IMR-90 (cell line): Measurements from ENCODE around the gene GPR3. TPM values are rescaled to one million over a fixed set of nuclear protein-coding genes. Genes with fewer than 3 reads are reported as not detected.

ENCODE experiments used
- ATAC-seq: fragments of 200-7000 bp; cut with Tn5 transposase; 2 replicates; pipeline ENCODE4 v1.9.1; 2020; ENCODE audit warnings: low read depth, mild to moderate bottlenecking, moderate library complexity
- BruUV-seq: library from RNA; stranded (reverse); fragments of 400-500 nt; replicated peaks from 2 replicates; lab custom pipeline; 2021; lab: Mats Ljungman, UMichigan
- CTCF ChIA-PET: fragments of 300-600 bp; formaldehyde crosslinking; extraction: SDS; loops from one replicate; lab custom pipeline; 2021; ENCODE audit warnings: antibody characterized with exemption; lab: Yijun Ruan, JAX
- POLR2A ChIA-PET: fragments of 300-600 bp; sonication (Branson Sonifier 250); formaldehyde crosslinking; loops from one replicate; lab custom pipeline; 2022; ENCODE audit warnings: antibody characterized with exemption; ENCODE audit not compliant: unreplicated experiment; lab: Charles Lee
- DNase-seq: peaks from one replicate; pipeline ENCODE4 v3.0.0; 2013
- H2AFZ ChIP-seq: replicated peaks from 2 replicates; pipeline ENCODE3; 2013; ENCODE audit warnings: low read length, mild to moderate bottlenecking; ENCODE audit not compliant: poor library complexity
- H2AK5ac ChIP-seq: 2 replicates; pipeline ENCODE4 v1.6.1; 2013; ENCODE audit warnings: low read depth, low read length, inconsistent platforms
- H2AK9ac ChIP-seq: replicated peaks from 2 replicates; pipeline ENCODE3; 2013; ENCODE audit warnings: mild to moderate bottlenecking, low read depth, low read length, moderate library complexity; ENCODE audit not compliant: poor library complexity
- H2BK120ac ChIP-seq: 2 replicates; pipeline ENCODE4 v1.6.1; 2013; ENCODE audit warnings: low read depth, low read length, inconsistent platforms
- H2BK15ac ChIP-seq: 3 replicates; pipeline ENCODE4 v1.6.1; 2013; ENCODE audit warnings: low read depth, low read length, inconsistent platforms
- H2BK20ac ChIP-seq: 2 replicates; pipeline ENCODE4 v1.6.1; 2013; ENCODE audit warnings: low read depth, mild to moderate bottlenecking, inconsistent platforms, low read length, moderate library complexity
- H2BK5ac ChIP-seq: 2 replicates; pipeline ENCODE4 v1.6.1; 2013; ENCODE audit warnings: mild to moderate bottlenecking, low read depth, low read length, inconsistent platforms; ENCODE audit not compliant: poor library complexity, severe bottlenecking
- H3K14ac ChIP-seq: replicated peaks from 2 replicates; pipeline ENCODE4 v1.6.1; 2013; ENCODE audit warnings: low read depth, low read length, inconsistent platforms
- H3K18ac ChIP-seq: 2 replicates; pipeline ENCODE4 v1.6.1; 2013; ENCODE audit warnings: low read depth, low read length, control low read depth
- H3K23ac ChIP-seq: 2 replicates; pipeline ENCODE4 v1.6.1; 2013; ENCODE audit warnings: low read depth, low read length, inconsistent platforms
- H3K27ac ChIP-seq: 2 replicates; pipeline ENCODE4 v1.5.1; 2013; ENCODE audit warnings: mild to moderate bottlenecking, control low read depth, low read length; ENCODE audit not compliant: insufficient read depth
- H3K27me3 ChIP-seq: 2 replicates; pipeline ENCODE4 v1.6.1; 2013; ENCODE audit warnings: low read length; ENCODE audit not compliant: control insufficient read depth, insufficient read depth
- H3K36me3 ChIP-seq: 2 replicates; pipeline ENCODE4 v1.6.1; 2013; ENCODE audit warnings: low read length, mixed read lengths; ENCODE audit not compliant: control insufficient read depth, insufficient read depth
- H3K4ac ChIP-seq: 2 replicates; pipeline ENCODE4 v1.6.1; 2013; ENCODE audit warnings: low read depth, low read length, inconsistent platforms
- H3K4me1 ChIP-seq: 2 replicates; pipeline ENCODE4 v1.6.1; 2013; ENCODE audit warnings: low read length, mixed read lengths; ENCODE audit not compliant: control insufficient read depth, insufficient read depth
- H3K4me2 ChIP-seq: 2 replicates; pipeline ENCODE4 v1.6.1; 2013; ENCODE audit warnings: low read depth, mild to moderate bottlenecking, control low read depth, low read length, moderate library complexity
- H3K4me3 ChIP-seq: 2 replicates; pipeline ENCODE4 v1.5.1; 2013; ENCODE audit warnings: low read depth, mild to moderate bottlenecking, control low read depth, low read length, moderate library complexity; ENCODE audit not compliant: insufficient read depth
- H3K56ac ChIP-seq: 2 replicates; pipeline ENCODE4 v1.6.1; 2013; ENCODE audit warnings: low read length, inconsistent platforms; ENCODE audit not compliant: insufficient read depth; ENCODE audit errors: extremely low read depth
- H3K79me1 ChIP-seq, 2 experiments: 2 replicates each; pipeline ENCODE4 v1.6.1; 2013; ENCODE audit warnings: low read length in 2 of 2, inconsistent platforms in 1 of 2, low read depth in 1 of 2
- H3K9ac ChIP-seq: 2 replicates; pipeline ENCODE4 v1.6.1; 2013; ENCODE audit warnings: low read depth, low read length, control low read depth
- H3K9me1 ChIP-seq: 2 replicates; pipeline ENCODE4 v1.6.1; 2013; ENCODE audit warnings: low read length, inconsistent platforms; ENCODE audit not compliant: insufficient read depth
- H3K9me3 ChIP-seq: 2 replicates; pipeline ENCODE4 v1.6.1; 2013; ENCODE audit warnings: low read length; ENCODE audit not compliant: control insufficient read depth, insufficient read depth
- H4K20me1 ChIP-seq: 2 replicates; pipeline ENCODE4 v1.6.1; 2013; ENCODE audit warnings: low read length, inconsistent platforms; ENCODE audit not compliant: insufficient read depth
- H4K5ac ChIP-seq: 2 replicates; pipeline ENCODE4 v1.6.1; 2013; ENCODE audit warnings: mild to moderate bottlenecking, low read depth, low read length, control low read depth
- H4K8ac ChIP-seq, 2 experiments: 2 replicates each; pipeline ENCODE4 v1.6.1; 2013; ENCODE audit warnings: low read depth in 2 of 2, low read length in 2 of 2, control low read depth in 1 of 2, inconsistent platforms in 1 of 2
- H4K91ac ChIP-seq: 2 replicates; pipeline ENCODE4 v1.6.1; 2013; ENCODE audit warnings: low read depth, low read length, inconsistent platforms; ENCODE audit not compliant: insufficient read depth
- BHLHE40 ChIP-seq: fragments of 150-350 bp; IDR thresholded peaks from 2 replicates; pipeline ENCODE4 v1.6.1; 2016; ENCODE audit warnings: mild to moderate bottlenecking, low read depth, low read length
- ELK1 ChIP-seq: fragments of 150-350 bp; IDR thresholded peaks from 2 replicates; pipeline ENCODE4 v1.6.1; 2016; ENCODE audit warnings: low read depth, mild to moderate bottlenecking, low read length, moderate library complexity, borderline replicate concordance
- MAZ ChIP-seq: IDR thresholded peaks from 2 replicates; pipeline ENCODE4 v1.6.1; 2012; ENCODE audit warnings: low read depth, mild to moderate bottlenecking, low read length, improper control_type of control experiment, moderate library complexity, borderline replicate concordance
- MXI1 ChIP-seq: IDR thresholded peaks from 2 replicates; pipeline ENCODE4 v1.6.1; 2012; ENCODE audit warnings: low read depth, mild to moderate bottlenecking, low read length, moderate library complexity, borderline replicate concordance
- POLR2A ChIP-seq: IDR thresholded peaks from 2 replicates; pipeline ENCODE4 v1.6.1; 2012; ENCODE audit warnings: mild to moderate bottlenecking, low read depth, low read length
- RAD21 ChIP-seq: IDR thresholded peaks from 2 replicates; pipeline ENCODE4 v1.6.1; 2012; ENCODE audit warnings: low read length, improper control_type of control experiment
- RCOR1 ChIP-seq: IDR thresholded peaks from 2 replicates; pipeline ENCODE4 v1.6.1; 2012; ENCODE audit warnings: mild to moderate bottlenecking, low read length, improper control_type of control experiment; ENCODE audit not compliant: insufficient replicate concordance
- RFX5 ChIP-seq: IDR thresholded peaks from 2 replicates; pipeline ENCODE4 v1.8.0; 2012; ENCODE audit warnings: low read depth, mild to moderate bottlenecking, low read length, moderate library complexity
- SMC3 ChIP-seq: fragments of 150-350 bp; IDR thresholded peaks from 2 replicates; pipeline ENCODE4 v1.6.1; 2016; ENCODE audit warnings: low read depth, mild to moderate bottlenecking, antibody characterized with exemption, low read length, moderate library complexity
- USF2 ChIP-seq: fragments of 150-350 bp; IDR thresholded peaks from 2 replicates; pipeline ENCODE4 v1.6.1; 2017; ENCODE audit warnings: mild to moderate bottlenecking, antibody characterized with exemption, low read length, low read depth
- WGBS, 2 experiments: methylation state at CpG; one replicate each; pipeline versions ENCODE4 v1.1.5 to v1.1.7; 2013; ENCODE audit warnings: missing lambda C conversion rate in 2 of 2; ENCODE audit not compliant: insufficient read length in 1 of 2; ENCODE audit errors: extremely low coverage in 2 of 2; 5-methylcytosine and 5-hydroxymethylcytosine counted together
- dilution Hi-C: fragments of 300-500 bp; cut with HindIII; formaldehyde crosslinking; loops from one replicate; pipeline ENCODE4 v1.14.3; 2018; ENCODE audit warnings: low sequenced_read_pairs; ENCODE audit not compliant: unreplicated experiment
- in situ Hi-C: fragments of 300-500 bp; cut with MboI; formaldehyde crosslinking; loops from 3 replicates; pipeline ENCODE4 v1.14.3; 2019; ENCODE audit warnings: low sequenced_read_pairs, inconsistent platforms, mixed read lengths
- intact Hi-C: fragments of 100-400 bp; cut with micrococcal nuclease; formaldehyde crosslinking; loops from 2 replicates; pipeline ENCODE4 v1.10.0; 2022
- polyA plus RNA-seq, 3 experiments: library from polyadenylated mRNA; depleted of rRNA; stranded (reverse); fragments of >200 nt; gene quantifications; 2 replicates each; pipeline ENCODE4 v1.2.3, GENCODE V29; 2012; ENCODE audit warnings: low replicate concordance in 1 of 3
- total RNA-seq: library from RNA; depleted of rRNA; stranded (reverse); fragments of >200 nt; gene quantifications from 2 replicates; pipeline ENCODE4 v1.2.3, GENCODE V29; 2012

Gene GPR3
- total and polyA plus RNA-seq, 2 of the 4 experiments (the other 2 are of a cell fraction): 0.72 to 4.8 TPM

GRCh38 chr1:27380224-27380623, 12.2 kb upstream of the GPR3 start:
- no CpG with 5 or more reads among the region's 4 CpGs for WGBS, 2 experiments
- no peaks in the 10 kb centered on the region for H3K9me3 ChIP-seq
- no peak overlapping the region for H3K56ac ChIP-seq
- H4K8ac ChIP-seq: no peak overlapping the region
- H2AFZ ChIP-seq: no peak overlapping the region
- H2BK15ac ChIP-seq: no peak overlapping the region
- no peak overlapping the region for H4K5ac ChIP-seq
- no peak overlapping the region for H2BK20ac ChIP-seq
- BruUV-seq: no TSS peak
- H3K9me1 ChIP-seq: no peaks in the 10 kb centered on the region
- no peak overlapping the region for H3K18ac ChIP-seq
- H2BK5ac ChIP-seq: no peak overlapping the region
- no peak overlapping the region for H3K4me3 ChIP-seq
- in situ Hi-C loops (no loop called here), dilution Hi-C loops (no loop called here), intact Hi-C loops (no loop called here)
- no peaks in the 10 kb centered on the region for H3K36me3 ChIP-seq
- peaks cover 34% of the 10 kb centered on the region for H3K27me3 ChIP-seq
- no peak overlapping the region for H3K27ac ChIP-seq
- H3K4me2 ChIP-seq: no peak overlapping the region
- no peak overlapping the region for H2BK120ac ChIP-seq
- H3K23ac ChIP-seq: no peak overlapping the region
- H4K20me1 ChIP-seq: no peaks in the 10 kb centered on the region; the same call in 1 of the 2 replicates
- H3K4me1 ChIP-seq: no peaks in the 10 kb centered on the region
- no peak overlapping the region for H2AK9ac ChIP-seq
- H3K14ac ChIP-seq: no peak overlapping the region
- H2AK5ac ChIP-seq: no peak overlapping the region
- ATAC-seq (no peak), DNase-seq (no peak)
- ChIA-PET CTCF (no interaction called here), POLR2A (no interaction called here)
- no peak overlapping the region for H3K4ac ChIP-seq
- no peak for TF ChIP-seq POLR2A
- no peak for TF ChIP-seq RAD21
- no peak for TF ChIP-seq MAZ
- no peak for TF ChIP-seq MXI1
- TF ChIP-seq RCOR1: no peak
- no peak for TF ChIP-seq USF2
- no peak for TF ChIP-seq BHLHE40
- no peak for TF ChIP-seq RFX5
- no peak for TF ChIP-seq SMC3
- TF ChIP-seq ELK1: no peak
- H3K9ac ChIP-seq: no peak overlapping the region
- no peak overlapping the region for H4K91ac ChIP-seq
- H3K79me1 ChIP-seq: no peaks in the 10 kb centered on the region
